Bone marrow (tissue), 2 donors: ENCODE data around the gene ADAMTS17.

Experiments
- DNase-seq, 2 donors: peaks; one replicate each; lab custom pipeline; 2025; lab: John Stamatoyannopoulos, UW

ADAMTS17 gene

GRCh38 chr15:100341750-100342560, at the start of gene ADAMTS17:
Gene ADAMTS17 (minus strand): TSS chr15:100341975. CDS start chr15:100341899, 76 bp downstream.
- DNase-seq, result peak; percentile 48 to 64

- no peak for DNase-seq
Observed at GRCh38 chr15:100385300-100386050, 43.7 kb upstream of the ADAMTS17 start.

GRCh38 chr15:100384108-100384410, 42.3 kb upstream of the ADAMTS17 start:
- no peak for DNase-seq

GRCh38 chr15:100383302-100384107, 41.7 kb upstream of the ADAMTS17 start:
- DNase-seq, result no peak

- DNase-seq, result no peak
Observed at GRCh38 chr15:100373942-100374341, 32.2 kb upstream of the ADAMTS17 start.

GRCh38 chr15:100373120-100373896, 31.5 kb upstream of the ADAMTS17 start:
- DNase-seq, result no peak

- no peak for DNase-seq
Observed at GRCh38 chr15:100372739-100373119, 31.0 kb upstream of the ADAMTS17 start.

GRCh38 chr15:100355342-100355741, 13.6 kb upstream of the ADAMTS17 start:
- no peak for DNase-seq

- no peak for DNase-seq
Observed at GRCh38 chr15:100353449-100353848, 11.7 kb upstream of the ADAMTS17 start.

GRCh38 chr15:100350434-100351226, 8.9 kb upstream of the ADAMTS17 start:
- no peak for DNase-seq

GRCh38 chr15:100349696-100350433, 8.1 kb upstream of the ADAMTS17 start:
- peak; percentile 68 to 91 for DNase-seq

- DNase-seq, result no peak
Observed at GRCh38 chr15:100349321-100349695, 7.5 kb upstream of the ADAMTS17 start.

- no peak for DNase-seq
Observed at GRCh38 chr15:100348578-100348977, 6.8 kb upstream of the ADAMTS17 start.

- DNase-seq, result no peak
Observed at GRCh38 chr15:100346866-100347512, 5.2 kb upstream of the ADAMTS17 start.

GRCh38 chr15:100345438-100345837, 3.7 kb upstream of the ADAMTS17 start:
- DNase-seq, result no peak

- no peak for DNase-seq
Observed at GRCh38 chr15:100343251-100343650, 1.5 kb upstream of the ADAMTS17 start.

GRCh38 chr15:100341239-100341749, 481 bp downstream of the ADAMTS17 start:
- no peak for DNase-seq

- no peak for DNase-seq
Observed at GRCh38 chr15:100340721-100341238, 995 bp downstream of the ADAMTS17 start.

GRCh38 chr15:100339999-100340398, 1.8 kb downstream of the ADAMTS17 start:
- no peak for DNase-seq
